Activated T-helper 2 cell treated with anti-CD3 and anti-CD28 coated beads, Interferon-gamma antibody, Interleukin-2, Interleukin-4, amounts not matched to agents 10 μg/mL and 5 μg/mL and 100 μg/mL, durations not matched to agents 14 hours and 24 hours and 36 hours (primary cell): ENCODE measurements around the gene MYH14. TPM values are rescaled to one million over a fixed set of nuclear protein-coding genes. Genes with fewer than 3 reads are reported as not detected.

Experiments
- DNase-seq: peaks from one replicate; pipeline ENCODE4 v3.0.0; 2021; ENCODE audit warnings: low spot score
- H3K27ac Mint-ChIP-seq: one replicate; pipeline ENCODE4 v1.8.0; 2021; ENCODE audit warnings: mixed read lengths
- H3K27me3 Mint-ChIP-seq: one replicate; pipeline ENCODE4 v1.8.0; 2021; ENCODE audit warnings: low read depth, mixed read lengths
- H3K36me3 Mint-ChIP-seq: one replicate; pipeline ENCODE4 v1.8.0; 2021; ENCODE audit warnings: low read depth, mixed read lengths
- H3K4me1 Mint-ChIP-seq: one replicate; pipeline ENCODE4 v1.8.0; 2021; ENCODE audit warnings: low read depth, mixed read lengths
- H3K4me3 Mint-ChIP-seq: one replicate; pipeline ENCODE4 v1.8.0; 2021; ENCODE audit warnings: low read depth, mild to moderate bottlenecking, moderate library complexity, mixed read lengths
- H3K9me3 Mint-ChIP-seq: one replicate; pipeline ENCODE4 v1.8.0; 2021; ENCODE audit warnings: mixed read lengths
- intact Hi-C: fragments of 100-400 bp; cut with micrococcal nuclease; formaldehyde crosslinking; loops from one replicate; pipeline ENCODE4 v1.15.1; 2023
- total RNA-seq: library from RNA; stranded (reverse); gene quantifications from 2 replicates; pipeline ENCODE4 v1.2.3, GENCODE V29; 2022

The MYH14 gene
- total RNA-seq, 1 donor from 2014 or later = not detected

GRCh38 chr19:50300051-50300450 is 96.6 kb downstream of the MYH14 start:
- no peak for DNase-seq
- Mint-ChIP-seq H3K36me3 (no peaks in the 10 kb centered on the region), H3K4me1 (peaks cover 14% of the 10 kb centered on the region), H3K4me3 (no peak overlapping the region), H3K27me3 (peaks cover 4% of the 10 kb centered on the region), H3K27ac (no peak overlapping the region), H3K9me3 (no peaks in the 10 kb centered on the region)
- intact Hi-C loops = no loop called here

DNA sequence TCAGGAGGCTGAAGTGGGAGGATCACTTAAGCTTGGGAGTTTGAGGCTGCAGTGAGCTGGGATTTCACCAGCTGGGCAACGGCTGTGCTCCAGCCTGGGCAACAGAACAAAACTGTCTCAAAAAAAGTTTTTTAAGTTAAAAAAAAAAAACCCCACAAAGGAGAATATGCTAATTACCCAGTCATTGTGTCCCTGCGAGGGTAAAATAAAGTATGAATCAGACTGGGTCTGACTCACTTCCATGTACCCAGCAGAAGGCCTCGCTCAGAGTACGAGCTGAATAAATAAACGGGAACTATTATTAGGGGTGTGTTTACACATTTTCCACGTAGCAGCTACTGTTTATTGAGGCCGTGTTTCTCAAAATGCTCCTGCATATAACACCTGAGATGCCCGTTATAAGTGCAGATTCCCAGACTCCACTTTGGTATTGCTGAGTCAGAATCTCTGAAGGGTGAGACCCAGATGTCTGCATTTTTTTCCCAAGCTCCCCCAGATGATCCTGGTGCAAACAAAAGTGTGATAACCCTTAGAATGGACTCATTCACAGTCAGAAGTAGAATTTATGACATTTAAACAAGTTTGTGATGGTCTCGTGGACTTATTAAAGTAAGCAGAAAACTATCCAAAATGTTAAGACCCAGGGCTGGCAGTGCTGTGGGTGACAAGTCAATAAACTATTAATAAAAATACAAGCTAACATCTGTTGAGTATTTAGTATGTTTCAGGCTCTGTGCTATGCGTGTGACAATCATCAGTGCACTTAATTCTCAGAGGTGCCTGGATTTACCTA is 97.6 kb downstream of the MYH14 start:
- Mint-ChIP-seq H3K4me3 (no peak overlapping the region), H3K36me3 (no peaks in the 10 kb centered on the region), H3K27ac (peak overlapping the region; percentile 55), H3K27me3 (peaks cover 7% of the 10 kb centered on the region), H3K4me1 (peaks cover 14% of the 10 kb centered on the region), H3K9me3 (no peaks in the 10 kb centered on the region)
- intact Hi-C loops = no loop called here
- no peak for DNase-seq

DNA sequence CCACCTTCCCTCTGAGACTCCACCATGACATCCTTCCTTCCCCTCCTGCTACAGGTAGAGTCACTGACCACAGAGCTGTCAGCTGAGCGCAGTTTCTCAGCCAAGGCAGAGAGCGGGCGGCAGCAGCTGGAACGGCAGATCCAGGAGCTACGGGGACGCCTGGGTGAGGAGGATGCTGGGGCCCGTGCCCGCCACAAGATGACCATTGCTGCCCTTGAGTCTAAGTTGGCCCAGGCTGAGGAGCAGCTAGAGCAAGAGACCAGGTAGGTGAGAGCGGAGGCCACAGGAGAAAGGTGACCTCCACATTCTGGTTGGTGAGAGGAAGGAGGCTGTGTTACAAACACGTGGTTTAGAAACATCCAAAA is 98.2 kb downstream of the MYH14 start:
- intact Hi-C loops = no loop called here
- peaks cover 14% of the 10 kb centered on the region for H3K4me1 Mint-ChIP-seq
- no peak overlapping the region for H3K4me3 Mint-ChIP-seq
- no peaks in the 10 kb centered on the region for H3K9me3 Mint-ChIP-seq
- no peaks in the 10 kb centered on the region for H3K36me3 Mint-ChIP-seq
- peaks cover 12% of the 10 kb centered on the region for H3K27me3 Mint-ChIP-seq
- no peak overlapping the region for H3K27ac Mint-ChIP-seq
- no peak for DNase-seq

GRCh38 chr19:50303558-50303957 is 100.1 kb downstream of the MYH14 start:
- peaks cover 14% of the 10 kb centered on the region for H3K4me1 Mint-ChIP-seq
- intact Hi-C loops = no loop called here
- H3K27me3 Mint-ChIP-seq = peaks cover 25% of the 10 kb centered on the region
- no peaks in the 10 kb centered on the region for H3K36me3 Mint-ChIP-seq
- no peak overlapping the region for H3K27ac Mint-ChIP-seq
- H3K9me3 Mint-ChIP-seq = no peaks in the 10 kb centered on the region
- DNase-seq = no peak
- no peak overlapping the region for H3K4me3 Mint-ChIP-seq

DNA sequence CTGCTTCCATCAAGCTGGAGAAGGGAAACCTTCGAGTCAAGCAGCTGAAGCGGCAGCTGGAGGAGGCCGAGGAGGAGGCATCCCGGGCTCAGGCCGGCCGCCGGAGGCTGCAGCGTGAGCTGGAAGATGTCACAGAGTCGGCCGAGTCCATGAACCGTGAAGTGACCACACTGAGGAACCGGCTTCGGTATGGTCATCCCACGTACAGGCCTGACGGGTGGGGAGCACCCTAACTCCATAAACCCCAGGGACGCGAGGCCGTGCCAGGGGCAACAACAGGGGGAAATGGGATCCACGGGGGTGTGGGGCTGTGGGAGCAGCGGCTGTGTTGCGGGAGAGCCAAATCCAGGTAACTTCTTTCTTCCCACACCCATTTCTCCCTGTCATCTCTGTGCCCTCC is 105.6 kb downstream of the MYH14 start:
- intact Hi-C loops = no loop called here
- Mint-ChIP-seq H3K4me3 (no peak overlapping the region), H3K9me3 (no peaks in the 10 kb centered on the region), H3K4me1 (no peaks in the 10 kb centered on the region), H3K27me3 (peaks cover 57% of the 10 kb centered on the region), H3K27ac (no peak overlapping the region), H3K36me3 (no peaks in the 10 kb centered on the region)
- no peak for DNase-seq

DNA sequence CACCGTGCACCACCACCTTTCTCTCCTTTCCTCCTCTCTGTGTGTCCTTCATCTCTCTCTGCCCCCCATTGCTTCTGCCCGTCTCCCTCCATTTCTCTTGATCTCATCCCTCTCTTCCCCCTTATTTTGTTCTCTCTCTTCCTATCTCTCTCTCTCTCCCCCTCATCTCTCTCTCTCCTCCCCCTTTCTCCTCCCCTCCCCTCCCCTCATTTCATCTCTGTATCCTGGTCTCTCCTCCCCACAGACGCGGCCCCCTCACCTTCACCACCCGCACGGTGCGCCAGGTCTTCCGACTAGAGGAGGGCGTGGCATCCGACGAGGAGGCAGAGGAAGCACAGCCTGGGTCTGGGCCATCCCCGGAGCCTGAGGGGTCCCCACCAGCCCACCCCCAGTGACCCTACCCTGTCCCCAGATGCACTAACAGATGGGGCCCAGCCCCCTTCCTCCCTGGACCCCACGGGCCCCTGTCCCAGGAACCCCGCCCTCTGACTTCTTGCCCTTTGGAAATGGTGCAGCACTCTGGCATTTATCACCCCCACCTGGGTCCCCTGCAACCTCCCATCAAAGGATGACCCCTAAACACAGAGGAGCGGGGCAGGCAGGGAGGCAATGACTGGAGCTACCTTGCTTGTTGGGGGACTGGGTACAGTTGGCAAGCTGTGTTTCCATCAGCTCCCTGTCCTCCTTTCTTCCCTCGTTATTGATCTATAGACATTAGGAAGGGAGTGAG is 106.1 kb downstream of the MYH14 start:
- intact Hi-C loops = no loop called here
- DNase-seq = no peak

DNA sequence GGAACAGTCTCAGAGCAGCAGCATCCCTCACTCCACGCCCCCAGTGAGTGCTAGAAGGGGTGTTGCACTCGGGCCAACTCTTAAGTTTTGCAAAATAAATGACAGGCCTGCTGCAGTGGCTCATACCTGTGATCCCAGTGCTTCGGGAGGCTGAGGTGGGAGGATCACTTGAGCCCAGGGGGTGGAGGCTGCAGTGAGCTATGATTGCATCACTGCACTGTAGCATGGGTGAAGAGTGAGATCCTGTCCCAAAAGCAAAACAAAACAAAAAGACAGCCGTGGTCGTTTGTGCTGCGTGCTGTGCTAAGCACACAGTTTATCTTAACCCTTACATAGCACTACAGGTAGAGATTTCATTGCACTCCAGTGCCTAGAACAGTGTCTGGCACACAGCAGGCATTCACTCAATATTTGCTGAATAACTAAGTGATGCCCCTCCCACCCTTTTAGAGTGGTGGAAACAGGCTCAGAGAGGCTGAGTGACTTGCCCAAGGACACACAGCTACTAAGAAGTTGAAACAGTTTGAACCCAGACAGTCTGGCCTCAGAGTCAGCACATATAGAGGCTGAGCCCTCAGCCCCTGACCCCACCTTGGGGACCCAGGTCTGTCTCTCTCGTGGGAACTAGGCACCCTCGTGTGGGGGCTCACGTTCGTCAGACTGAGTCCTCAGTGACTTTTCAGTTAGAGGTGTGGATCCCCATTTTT is 107.5 kb downstream of the MYH14 start:
- Mint-ChIP-seq H3K4me3 (no peak overlapping the region), H3K36me3 (no peaks in the 10 kb centered on the region), H3K27me3 (peaks cover 62% of the 10 kb centered on the region), H3K4me1 (peaks cover 7% of the 10 kb centered on the region), H3K9me3 (no peaks in the 10 kb centered on the region), H3K27ac (no peak overlapping the region)
- intact Hi-C loops = no loop called here
- DNase-seq = no peak

More for the DNA sequence above, 106.1 kb downstream of the MYH14 start:
- no peaks in the 10 kb centered on the region for H3K36me3 Mint-ChIP-seq
- H3K4me1 Mint-ChIP-seq = peaks cover 2% of the 10 kb centered on the region
- H3K27me3 Mint-ChIP-seq = peaks cover 61% of the 10 kb centered on the region
- no peak overlapping the region for H3K4me3 Mint-ChIP-seq
- H3K9me3 Mint-ChIP-seq = no peaks in the 10 kb centered on the region
- H3K27ac Mint-ChIP-seq = no peak overlapping the region

GRCh38 chr19:50311723-50312635 is 108.6 kb downstream of the MYH14 start:
- DNase-seq = no peak
- no peaks in the 10 kb centered on the region for H3K36me3 Mint-ChIP-seq
- H3K4me1 Mint-ChIP-seq = peaks cover 9% of the 10 kb centered on the region
- no peak overlapping the region for H3K4me3 Mint-ChIP-seq
- intact Hi-C loops = no loop called here
- no peaks in the 10 kb centered on the region for H3K9me3 Mint-ChIP-seq
- H3K27ac Mint-ChIP-seq = no peak overlapping the region
- H3K27me3 Mint-ChIP-seq = peaks cover 57% of the 10 kb centered on the region

DNA sequence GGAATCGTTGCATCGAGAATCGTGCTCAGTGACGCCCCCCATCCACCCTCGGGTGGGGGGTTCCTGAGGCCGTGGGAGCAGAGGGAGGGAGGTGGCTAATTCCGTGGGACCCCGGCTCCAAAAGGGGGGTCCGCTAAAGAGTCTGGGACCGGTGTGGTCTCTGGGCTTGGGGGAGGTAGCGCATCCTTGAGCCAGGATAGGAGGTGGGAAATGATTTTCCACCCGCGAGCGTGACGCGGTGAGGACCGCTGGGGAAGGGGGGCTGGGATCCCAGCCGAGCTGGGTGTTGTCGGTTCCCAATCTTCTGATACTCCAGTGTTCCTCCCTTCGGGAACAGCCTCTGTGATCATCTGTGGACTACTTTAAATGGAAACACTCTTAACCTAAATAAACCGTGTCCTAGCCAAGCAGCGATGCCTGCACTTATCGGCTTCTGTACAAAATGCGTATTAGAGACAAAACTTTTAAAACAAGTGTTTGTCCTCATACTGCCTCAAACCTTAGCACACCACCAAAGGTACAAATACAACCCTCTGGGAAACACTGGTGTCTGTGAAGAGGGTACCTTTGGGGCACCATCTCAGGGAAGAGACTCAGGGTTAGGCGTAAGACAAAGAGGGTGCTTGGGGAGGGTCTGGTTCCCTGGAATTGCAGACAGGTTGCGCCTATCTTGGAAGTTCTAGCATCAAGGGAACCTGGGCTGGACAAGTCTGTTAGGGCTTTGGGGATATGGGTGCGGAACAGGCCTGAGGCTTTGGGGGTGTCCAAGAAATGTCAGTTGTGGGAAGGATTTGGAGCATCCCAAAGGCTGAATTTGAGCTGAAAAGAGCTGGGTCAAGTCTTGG is 109.8 kb downstream of the MYH14 start:
- H3K4me3 Mint-ChIP-seq = no peak overlapping the region
- H3K36me3 Mint-ChIP-seq = no peaks in the 10 kb centered on the region
- no peak overlapping the region for H3K27ac Mint-ChIP-seq
- DNase-seq = no peak
- intact Hi-C loops = no loop called here
- H3K9me3 Mint-ChIP-seq = no peaks in the 10 kb centered on the region
- H3K4me1 Mint-ChIP-seq = peaks cover 9% of the 10 kb centered on the region
- peaks cover 50% of the 10 kb centered on the region for H3K27me3 Mint-ChIP-seq

- Mint-ChIP-seq H3K36me3 (no peaks in the 10 kb centered on the region), H3K4me1 (peaks cover 9% of the 10 kb centered on the region), H3K27me3 (peaks cover 44% of the 10 kb centered on the region), H3K9me3 (no peaks in the 10 kb centered on the region), H3K4me3 (no peak overlapping the region), H3K27ac (no peak overlapping the region)
- no peak for DNase-seq
- intact Hi-C loops = no loop called here
Observed at GRCh38 chr19:50313812-50314536, 110.6 kb downstream of the MYH14 start.
